Gastroesophageal sphincter (tissue), 3 donors: ENCODE measurements around the gene KCNAB1.

Experiments
- CTCF ChIP-seq, 4 experiments: fragments of 200-600 bp in 2 of 4; fragments of 450-650 bp in 2 of 4; sonication (generic) in 1 of 4; IDR thresholded peaks; one replicate each; pipeline ENCODE4 v1.5.1; 2017 to 2019; ENCODE audit warnings: antibody characterized with exemption in 4 of 4, mild to moderate bottlenecking in 2 of 4, moderate library complexity in 2 of 4
- POLR2A ChIP-seq, 2 donors: fragments of 450-650 bp; IDR thresholded peaks; one replicate each; pipeline ENCODE4 v1.6.1; 2017; ENCODE audit warnings: antibody characterized with exemption in 2 of 2, mild to moderate bottlenecking in 2 of 2, moderate library complexity in 1 of 2
- POLR2AphosphoS5 ChIP-seq: sonication (generic); formaldehyde crosslinking; IDR thresholded peaks from one replicate; pipeline ENCODE4 v1.6.1; 2017; ENCODE audit warnings: antibody characterized with exemption

GRCh38 chr3:156429125-156429524, 308.7 kb downstream of the KCNAB1 start:
- TF ChIP-seq CTCF (IDR thresholded peaks at IDR 0.05), result no peak
- no peak for TF ChIP-seq POLR2A (IDR thresholded peaks at IDR 0.05)
- no peak for TF ChIP-seq POLR2AphosphoS5
